HepG2 (cell line): ENCODE measurements around the gene MRPL58. TPM values are rescaled to one million over a fixed set of nuclear protein-coding genes. Genes with fewer than 3 reads are reported as not detected.
A peak's percentile ranks its signal among the peaks of the same experiment; 100 is the strongest.

Experiments used
- CEBPZ ChIP-seq: IDR thresholded peaks from 2 replicates; pipeline ENCODE4 v1.6.1; 2012; ENCODE audit warnings: low read length, improper control_type of control experiment
- DNMT1 ChIP-seq: sonication (generic); formaldehyde crosslinking; IDR thresholded peaks from 2 replicates; pipeline ENCODE4 v1.5.1; 2020; ENCODE audit warnings: mild to moderate bottlenecking, missing genetic modification reagents
- KDM2A ChIP-seq: sonication (generic); formaldehyde crosslinking; IDR thresholded peaks from 2 replicates; pipeline ENCODE4 v1.4.0; 2020; ENCODE audit warnings: low read depth, missing genetic modification reagents, borderline replicate concordance
- NCOA2 ChIP-seq: sonication (generic); formaldehyde crosslinking; IDR thresholded peaks from 2 replicates; pipeline ENCODE4 v1.8.0; 2022; ENCODE audit warnings: inconsistent platforms
- PATZ1 ChIP-seq: sonication (generic); formaldehyde crosslinking; IDR thresholded peaks from 2 replicates; pipeline ENCODE4 v1.4.0; 2020; ENCODE audit warnings: missing genetic modification reagents
- RELA ChIP-seq: sonication (generic); formaldehyde crosslinking; IDR thresholded peaks from 2 replicates; pipeline ENCODE4 v1.4.0; 2020; ENCODE audit warnings: missing genetic modification reagents
- SPEN ChIP-seq: sonication (generic); formaldehyde crosslinking; IDR thresholded peaks from 2 replicates; pipeline ENCODE4 v1.5.1; 2020; ENCODE audit warnings: low read depth, mild to moderate bottlenecking, missing genetic modification reagents
- TEAD2 ChIP-seq: sonication (generic); formaldehyde crosslinking; IDR thresholded peaks from 2 replicates; pipeline ENCODE4 v1.9.0; 2021; ENCODE audit warnings: missing genetic modification reagents
- ZBTB26 ChIP-seq: IDR thresholded peaks from 2 replicates; pipeline ENCODE4 v1.6.1; 2016; ENCODE audit warnings: missing compliant biosample characterization, missing genetic modification reagents, borderline replicate concordance
- ZBTB43 ChIP-seq: sonication (generic); formaldehyde crosslinking; conservative IDR thresholded peaks from 2 replicates; pipeline ENCODE4 v1.4.0; 2020; ENCODE audit warnings: missing genetic modification reagents
- ZIK1 ChIP-seq: sonication (generic); formaldehyde crosslinking; IDR thresholded peaks from 2 replicates; pipeline ENCODE4 v1.5.0; 2020; ENCODE audit warnings: mild to moderate bottlenecking, low read depth, missing genetic modification reagents, borderline replicate concordance
- ZNF207 ChIP-seq: fragments of 450-650 bp; IDR thresholded peaks from 2 replicates; pipeline ENCODE4 v1.6.1; 2016; ENCODE audit warnings: antibody characterized with exemption, borderline replicate concordance
- ZNF331 ChIP-seq: sonication (generic); formaldehyde crosslinking; IDR thresholded peaks from 2 replicates; pipeline ENCODE4 v1.4.0; 2020; ENCODE audit warnings: missing genetic modification reagents
- ZNF512B ChIP-seq: sonication (generic); formaldehyde crosslinking; IDR thresholded peaks from 2 replicates; pipeline ENCODE4 v1.5.1; 2020; ENCODE audit warnings: missing genetic modification reagents, mild to moderate bottlenecking, borderline replicate concordance
- ZNF558 ChIP-seq: sonication (generic); formaldehyde crosslinking; IDR thresholded peaks from 2 replicates; pipeline ENCODE4 v1.9.0; 2022; ENCODE audit warnings: mild to moderate bottlenecking, missing genetic modification reagents, borderline replicate concordance
- ZNF761 ChIP-seq: sonication (generic); formaldehyde crosslinking; conservative IDR thresholded peaks from 2 replicates; pipeline ENCODE4 v1.4.0; 2020; ENCODE audit warnings: mild to moderate bottlenecking, missing genetic modification reagents
- ZNF850 ChIP-seq: sonication (generic); formaldehyde crosslinking; conservative IDR thresholded peaks from 2 replicates; pipeline ENCODE4 v1.9.0; 2021; ENCODE audit warnings: mild to moderate bottlenecking, missing genetic modification reagents
- polyA plus RNA-seq, 8 experiments: library from polyadenylated mRNA; depleted of rRNA in 3 of 8; stranded (reverse) in 7 of 8; unstranded in 1 of 8; fragments of >200 nt; fragmentation: Illumina TruSeq in 4 of 8; extraction: Trizol in 4 of 8; gene quantifications; 2 replicates each; pipeline versions ENCODE4 v1.2.1 to v1.2.3, GENCODE V29; 2011 to 2016; ENCODE audit warnings: low read depth in 4 of 8, missing spikeins in 1 of 8, mixed read lengths in 1 of 8; ENCODE audit not compliant: insufficient read depth in 1 of 8
- total RNA-seq, 5 experiments: library from RNA; depleted of rRNA; stranded (reverse); fragments of >200 nt; fragmentation: Illumina TruSeq; extraction: Trizol; gene quantifications; 2 replicates each; pipeline ENCODE4 v1.2.3, GENCODE V29; 2016; ENCODE audit warnings: low read depth in 1 of 5

The MRPL58 gene
- total and polyA plus RNA-seq, 2 of the 13 experiments (the other 11 are each of a cell fraction or from before 2014, with no cell fraction given), result 44.9 to 68.9 TPM

- TF ChIP-seq KDM2A (CRISPR knock-in tag) (no peak), PATZ1 (CRISPR knock-in tag) (no peak), ZNF850 (CRISPR knock-in tag) (no peak), DNMT1 (no peak), NCOA2 (CRISPR knock-in tag) (no peak), ZBTB43 (CRISPR knock-in tag) (no peak), SPEN (CRISPR knock-in tag) (no peak), TEAD2 (CRISPR knock-in tag) (no peak), ZNF207 (no peak), ZNF331 (peak; percentile 48; the same call in 1 of the 2 replicates), ZNF761 (CRISPR knock-in tag) (no peak), RELA (no peak), ZNF512B (no peak), ZNF558 (no peak), CEBPZ (no peak), ZIK1 (CRISPR knock-in tag) (no peak), ZBTB26 (CRISPR knock-in tag) (no peak)
These were observed 922 bp upstream of the MRPL58 start (continued) for GRCh38 chr17:75011401-75012095.
